ENCODE data around the gene INPP5F.
A peak's percentile ranks its signal among the peaks of the same experiment; 100 is the strongest.
"Not testable (repeated sequence)": the region's sequence is repeated elsewhere in the genome, so short reads cannot be mapped to it uniquely, and the experiment has no call there.

The INPP5F gene

GRCh38 chr10:119707331-119707730 lies 18.5 kb upstream of the INPP5F start:
- DNase-seq = peak in 1 of 2 donors; percentile 28

GRCh38 chr10:119710935-119711334 lies 14.9 kb upstream of the INPP5F start:
- DNase-seq = not testable (repeated sequence)

GRCh38 chr10:119713744-119714483 lies 11.9 kb upstream of the INPP5F start:
- no peak for DNase-seq

GRCh38 chr10:119714484-119714816 lies 11.4 kb upstream of the INPP5F start:
- DNase-seq = no peak

GRCh38 chr10:119715628-119716505 lies 10.0 kb upstream of the INPP5F start:
- DNase-seq = no peak

DNA sequence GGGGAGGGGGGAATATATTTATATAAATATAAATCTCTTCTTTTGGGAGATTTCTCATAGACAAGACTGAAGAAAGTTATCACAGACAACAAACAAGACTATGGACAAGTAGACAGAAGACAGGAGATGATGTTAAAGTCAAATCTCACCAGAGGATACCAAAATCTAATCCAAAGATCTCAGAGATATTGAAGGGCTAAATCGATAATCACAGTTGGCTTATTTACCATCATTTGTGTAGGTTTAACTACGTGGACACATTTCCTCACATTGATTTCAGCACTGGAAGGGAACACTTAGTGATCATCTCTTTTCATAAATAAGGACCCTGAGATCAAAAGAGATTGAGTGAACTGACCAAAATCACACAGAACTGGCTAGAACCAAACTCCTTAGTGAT lies 2.7 kb upstream of the INPP5F start:
- no peak for DNase-seq

- DNase-seq = no peak
Observed at GRCh38 chr10:119723624-119724023, 2.2 kb upstream of the INPP5F start.

- DNase-seq = no peak
Observed at GRCh38 chr10:119724593-119725516, 995 bp upstream of the INPP5F start.

GRCh38 chr10:119725517-119725827 lies 378 bp upstream of the INPP5F start:
- DNase-seq = no peak

GRCh38 chr10:119726676-119727261 lies 919 bp downstream of the INPP5F start:
- DNase-seq = no peak

GRCh38 chr10:119728172-119728800 lies 2.4 kb downstream of the INPP5F start:
- no peak for DNase-seq

GRCh38 chr10:119734396-119735332 lies 8.8 kb downstream of the INPP5F start:
- DNase-seq = no peak

DNA sequence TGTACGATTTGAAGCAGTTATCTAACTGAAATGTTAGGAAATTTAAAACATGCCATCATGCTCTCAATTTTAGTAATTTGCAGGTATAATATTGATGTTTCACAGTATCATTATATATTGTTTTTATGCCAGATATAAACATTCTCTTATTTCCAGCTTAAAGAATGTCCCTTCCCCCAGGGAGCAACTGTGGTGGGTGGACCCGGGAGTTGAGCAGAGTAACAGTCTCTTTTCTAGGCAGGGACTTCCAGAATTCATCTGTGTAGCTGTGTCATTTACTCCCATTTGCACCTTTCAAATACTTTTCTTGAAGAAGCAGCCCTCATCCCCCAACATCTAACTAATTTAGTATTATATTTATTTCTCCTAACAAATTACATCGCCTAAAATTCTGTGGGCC lies 9.6 kb downstream of the INPP5F start:
- no peak for DNase-seq

- no peak for DNase-seq
Observed at GRCh38 chr10:119736220-119736619, 10.4 kb downstream of the INPP5F start.

DNA sequence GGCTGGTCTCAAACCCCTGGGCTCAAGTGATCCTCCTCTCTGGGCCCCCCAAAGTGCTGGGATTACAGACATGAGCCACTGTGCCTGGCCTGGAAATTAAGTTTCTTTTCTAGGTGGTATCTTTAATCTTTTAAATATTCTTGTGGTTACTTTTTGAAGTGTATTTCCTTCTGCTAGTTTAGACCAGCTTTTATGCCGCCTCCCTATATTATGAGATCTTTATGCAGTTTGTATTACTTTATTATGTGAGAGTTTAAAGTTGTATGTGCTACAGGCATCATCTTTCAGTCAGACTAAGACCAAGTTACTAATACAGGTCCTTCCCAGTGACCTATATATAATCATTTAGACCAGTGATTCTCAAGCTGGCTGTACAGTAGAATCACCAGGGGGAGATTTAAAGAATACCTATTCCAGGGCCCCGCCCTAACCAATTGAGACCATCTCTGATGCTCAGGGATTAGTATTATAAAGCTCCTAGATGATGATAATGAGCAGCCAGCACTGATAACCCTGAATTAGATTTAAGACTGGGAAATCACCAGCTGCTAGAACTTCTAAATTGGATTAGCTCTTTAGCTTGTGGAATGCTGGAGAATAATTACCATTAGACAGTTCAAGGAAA lies 11.3 kb downstream of the INPP5F start:
- DNase-seq = no peak

DNA sequence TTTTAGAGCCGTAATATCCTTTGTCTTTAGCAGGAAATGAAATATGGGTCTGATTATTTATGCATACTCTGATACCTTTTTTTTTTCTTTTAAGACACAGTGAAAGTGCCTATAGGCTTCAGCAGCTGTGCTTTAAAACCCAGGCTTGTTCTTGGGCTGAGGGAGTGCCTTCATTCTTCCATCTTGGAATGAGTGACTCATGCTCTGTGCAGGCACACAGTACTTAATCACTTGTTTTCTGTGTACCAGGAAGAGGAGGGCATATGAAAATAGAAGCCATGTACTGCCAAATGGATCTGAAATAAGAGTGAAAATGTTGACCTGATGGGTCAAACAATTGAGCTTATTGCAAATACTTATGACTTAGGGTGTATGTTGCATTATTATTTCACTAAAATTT lies 12.0 kb downstream of the INPP5F start:
- DNase-seq = no peak

DNA sequence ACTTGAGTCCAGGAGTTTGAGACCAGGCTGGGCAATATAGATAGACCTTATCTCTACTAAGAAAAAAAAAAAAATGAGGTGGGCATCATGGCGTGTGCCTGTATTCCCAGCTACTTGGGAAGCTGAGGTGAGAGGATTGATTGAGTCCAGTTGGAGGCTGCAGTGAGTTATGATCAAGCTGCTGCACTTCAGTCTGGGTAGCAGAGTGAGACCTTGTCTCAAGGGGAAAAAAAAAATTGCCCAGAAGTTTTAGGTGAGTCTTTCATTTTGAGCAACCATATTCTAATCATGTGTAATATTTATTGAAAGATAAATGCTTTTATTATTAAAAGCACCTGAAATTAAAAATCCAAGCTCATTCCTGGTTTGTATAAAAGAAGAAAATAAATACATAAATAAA lies 13.1 kb downstream of the INPP5F start:
- no peak for DNase-seq

DNA sequence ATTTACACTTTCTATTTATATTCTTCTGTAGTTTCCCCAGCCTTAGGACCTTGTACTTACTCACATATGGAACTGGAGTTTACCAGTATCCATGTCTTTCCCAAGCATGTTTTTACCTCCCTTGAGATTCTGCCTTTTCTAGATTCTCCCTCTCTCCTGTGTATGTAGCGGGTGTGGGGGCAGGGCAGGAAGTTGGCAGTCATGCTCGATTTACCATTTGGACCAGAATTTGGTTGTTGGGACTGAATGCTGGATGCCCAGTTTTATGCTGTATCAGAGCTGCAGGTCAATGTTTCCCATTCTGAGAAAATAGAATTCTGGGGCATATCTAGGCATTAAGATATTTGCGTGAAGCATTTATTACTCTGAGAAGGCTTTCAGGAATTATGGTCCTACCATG lies 14.2 kb downstream of the INPP5F start:
- no peak for DNase-seq

DNA sequence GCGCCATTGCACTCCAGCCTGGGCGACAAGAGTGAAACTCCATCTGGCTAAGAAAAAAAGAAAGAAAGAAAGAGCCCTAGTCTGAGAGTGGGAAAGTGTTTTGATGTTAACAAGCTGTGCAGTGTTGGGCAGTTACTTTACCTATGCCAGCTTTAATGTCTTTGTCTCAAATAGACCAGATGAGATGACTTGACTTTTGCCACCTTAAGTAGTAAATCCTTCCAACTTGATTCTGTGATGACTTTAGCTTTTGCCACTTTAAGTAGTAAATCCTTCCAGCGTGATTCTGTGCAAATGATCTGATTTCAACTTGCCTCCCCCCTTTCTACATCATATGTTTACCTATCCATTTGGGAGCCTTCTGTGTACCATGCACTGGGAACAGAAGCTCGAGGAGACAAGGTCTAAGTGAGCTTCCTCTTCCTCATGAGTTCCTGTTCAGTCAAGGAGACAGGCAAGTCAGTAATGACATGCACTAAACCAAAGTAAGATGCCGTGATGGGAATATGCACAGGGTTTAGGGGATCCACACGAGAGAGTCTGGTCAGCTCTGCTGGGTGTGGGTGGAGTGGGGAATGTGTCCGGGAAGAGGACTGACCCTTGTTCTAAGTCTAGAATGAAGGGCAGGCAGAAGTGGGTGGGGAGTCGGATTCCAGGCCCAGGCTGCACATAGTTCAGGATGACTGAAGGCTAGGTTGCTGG lies 17.2 kb downstream of the INPP5F start:
- no peak for DNase-seq

DNA sequence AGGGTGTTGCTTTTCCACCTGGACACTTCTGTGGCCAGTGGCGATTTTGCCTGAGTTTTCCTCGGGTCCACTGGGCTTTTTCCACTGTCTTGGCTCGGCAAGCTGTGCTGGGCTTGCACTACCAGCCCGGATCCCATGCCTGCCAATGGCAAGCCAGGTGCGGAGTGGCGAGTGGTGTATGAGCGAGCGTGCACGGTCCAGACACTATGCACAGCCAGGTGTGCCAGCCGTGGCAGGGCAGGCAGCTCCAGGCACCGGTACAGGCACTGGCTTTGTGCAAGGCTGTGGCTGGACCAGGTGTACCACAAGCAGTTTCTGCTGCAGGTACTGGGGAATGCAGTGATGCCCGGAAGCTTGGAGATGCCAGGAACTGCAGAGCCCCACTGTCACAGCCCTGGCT lies 22.1 kb downstream of the INPP5F start:
- DNase-seq = no peak

Data from stimulated activated CD4-positive, alpha-beta T cell treated with anti-CD3 and anti-CD28 coated beads, Interleukin-2, amount 100 ng/mL, for 48 hours (primary cell).